ENCODE data around the gene ADPRS.
A peak's percentile ranks its signal among the peaks of the same experiment; 100 is the strongest.

ADPRS gene, protein sequence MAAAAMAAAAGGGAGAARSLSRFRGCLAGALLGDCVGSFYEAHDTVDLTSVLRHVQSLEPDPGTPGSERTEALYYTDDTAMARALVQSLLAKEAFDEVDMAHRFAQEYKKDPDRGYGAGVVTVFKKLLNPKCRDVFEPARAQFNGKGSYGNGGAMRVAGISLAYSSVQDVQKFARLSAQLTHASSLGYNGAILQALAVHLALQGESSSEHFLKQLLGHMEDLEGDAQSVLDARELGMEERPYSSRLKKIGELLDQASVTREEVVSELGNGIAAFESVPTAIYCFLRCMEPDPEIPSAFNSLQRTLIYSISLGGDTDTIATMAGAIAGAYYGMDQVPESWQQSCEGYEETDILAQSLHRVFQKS

GRCh38 chr1:36088577-36089392 lies at the start of gene ADPRS:
Gene ADPRS (plus strand): TSS chr1:36088892. CDS start chr1:36088905, 13 bp downstream.
- peak; percentile 76 for DNase-seq (ENCODE audit: low read depth, low spot score)

- DNase-seq (ENCODE audit: low read depth, low spot score): no peak
Measured at GRCh38 chr1:36040238-36040637, 48.5 kb upstream of the ADPRS start.

DNA sequence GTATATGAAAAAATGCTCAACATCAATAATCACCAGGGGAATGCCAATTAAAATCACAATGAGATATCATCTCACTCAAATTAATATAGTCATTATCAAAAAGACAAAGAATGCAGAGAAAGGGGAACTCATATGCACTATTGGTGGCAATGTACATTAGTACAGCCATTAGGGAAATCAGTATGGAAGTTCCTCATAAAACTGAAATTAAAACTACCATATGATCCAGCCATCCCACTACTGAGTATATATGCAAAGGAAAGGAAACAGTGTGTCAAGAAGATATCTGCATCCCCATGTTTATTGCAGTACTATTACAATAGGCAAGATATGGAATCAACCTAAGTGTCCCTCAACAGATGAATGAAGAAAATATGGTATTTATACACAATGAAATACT lies 36.9 kb upstream of the ADPRS start:
- no peak for DNase-seq (ENCODE audit: low read depth, low spot score)

GRCh38 chr1:36053978-36054377 lies 34.7 kb upstream of the ADPRS start:
- no peak for DNase-seq (ENCODE audit: low read depth, low spot score)

DNA sequence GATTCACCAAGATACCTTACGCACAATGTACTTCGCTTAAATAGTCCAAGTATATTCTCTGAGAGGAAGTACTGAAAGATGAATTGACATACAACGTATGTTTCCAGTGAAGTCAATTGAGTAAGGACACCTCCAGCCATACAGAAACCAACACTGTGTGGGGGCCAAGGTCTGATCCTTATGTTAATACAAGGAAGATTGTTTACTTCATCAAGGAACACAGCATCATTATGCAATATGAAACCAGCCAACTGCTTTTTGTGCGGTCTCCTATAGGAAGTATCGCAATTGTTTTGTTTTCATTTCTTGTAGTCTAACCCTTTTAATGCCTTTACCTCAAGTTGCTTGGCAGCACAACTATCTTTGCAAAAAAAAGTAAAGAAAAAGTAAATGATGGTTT lies 33.0 kb upstream of the ADPRS start:
- no peak for DNase-seq (ENCODE audit: low read depth, low spot score)

GRCh38 chr1:36062315-36062714 lies 26.4 kb upstream of the ADPRS start:
- no peak for DNase-seq (ENCODE audit: low read depth, low spot score)

DNA sequence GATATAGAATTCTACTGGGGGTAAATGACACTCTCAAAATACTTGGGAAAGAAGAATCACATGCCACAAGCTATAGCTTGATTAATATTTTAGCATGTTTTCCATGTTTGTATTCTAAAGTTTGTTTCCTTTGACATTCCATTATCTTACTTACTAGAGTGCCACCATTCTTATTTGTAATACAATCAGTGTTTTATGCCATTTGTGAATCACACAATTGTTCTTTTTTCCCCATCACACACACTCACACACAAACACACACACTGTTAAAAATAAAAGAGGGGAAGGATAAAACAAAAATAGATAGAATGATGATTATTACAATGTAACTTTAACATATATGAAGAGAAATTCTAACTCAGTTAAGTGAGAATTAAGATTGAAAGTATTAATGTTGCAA lies 20.8 kb upstream of the ADPRS start:
- no peak for DNase-seq (ENCODE audit: low read depth, low spot score)

DNA sequence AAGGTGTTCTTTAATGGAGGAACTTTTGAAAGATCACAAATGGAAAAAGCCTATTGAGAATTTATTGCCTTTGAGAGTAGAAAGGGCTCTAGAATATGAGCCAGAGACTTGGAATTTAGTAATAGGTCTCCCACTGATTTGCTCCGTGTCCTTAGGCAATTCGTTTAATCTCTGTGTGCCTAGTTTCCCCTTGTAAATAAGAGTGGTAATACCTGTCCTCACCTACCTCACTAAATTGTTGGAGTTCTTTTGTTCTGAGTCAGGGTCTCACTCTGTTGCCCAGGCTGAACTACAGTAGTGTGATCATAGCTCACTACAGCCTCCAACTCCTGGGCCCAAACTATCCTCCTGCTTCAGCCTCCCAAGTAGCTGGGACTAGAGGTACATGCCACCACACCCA lies 19.8 kb upstream of the ADPRS start:
- no peak for DNase-seq (ENCODE audit: low read depth, low spot score)

GRCh38 chr1:36070349-36070748 lies 18.3 kb upstream of the ADPRS start:
- DNase-seq (ENCODE audit: low read depth, low spot score): no peak

- no peak for DNase-seq (ENCODE audit: low read depth, low spot score)
Measured at GRCh38 chr1:36076979-36077573, 11.6 kb upstream of the ADPRS start.

GRCh38 chr1:36080236-36080635 lies 8.5 kb upstream of the ADPRS start:
- no peak for DNase-seq (ENCODE audit: low read depth, low spot score)

- DNase-seq (ENCODE audit: low read depth, low spot score): no peak
Measured at GRCh38 chr1:36080801-36081200, 7.9 kb upstream of the ADPRS start.

DNA sequence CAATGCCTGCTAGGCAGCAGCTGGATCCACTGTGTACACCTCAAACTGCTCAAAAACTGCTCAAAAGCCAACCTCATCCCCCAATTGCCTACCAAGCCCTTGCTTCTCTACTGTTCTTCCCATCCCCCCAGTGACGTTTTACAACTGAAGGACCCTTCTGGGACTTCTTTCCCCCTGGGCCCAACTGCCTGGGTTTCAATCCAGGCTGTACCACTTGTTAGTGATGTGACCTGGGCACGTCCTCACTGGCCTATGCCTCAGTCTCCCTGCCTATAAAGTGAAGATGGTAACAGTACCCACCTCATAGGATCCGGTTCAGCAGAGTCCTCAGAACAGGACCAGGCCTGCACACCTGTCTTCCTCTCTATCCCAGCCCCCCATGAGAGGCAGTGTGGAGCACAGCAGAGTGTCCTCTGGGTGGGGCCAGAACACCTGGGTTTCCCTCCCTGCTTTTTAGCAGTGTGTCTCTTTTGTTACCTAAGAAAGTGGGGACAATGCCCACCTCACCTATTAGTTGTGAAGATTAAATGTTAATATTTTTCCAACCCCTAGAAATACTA lies 6.7 kb upstream of the ADPRS start:
- DNase-seq (ENCODE audit: low read depth, low spot score): no peak

DNA sequence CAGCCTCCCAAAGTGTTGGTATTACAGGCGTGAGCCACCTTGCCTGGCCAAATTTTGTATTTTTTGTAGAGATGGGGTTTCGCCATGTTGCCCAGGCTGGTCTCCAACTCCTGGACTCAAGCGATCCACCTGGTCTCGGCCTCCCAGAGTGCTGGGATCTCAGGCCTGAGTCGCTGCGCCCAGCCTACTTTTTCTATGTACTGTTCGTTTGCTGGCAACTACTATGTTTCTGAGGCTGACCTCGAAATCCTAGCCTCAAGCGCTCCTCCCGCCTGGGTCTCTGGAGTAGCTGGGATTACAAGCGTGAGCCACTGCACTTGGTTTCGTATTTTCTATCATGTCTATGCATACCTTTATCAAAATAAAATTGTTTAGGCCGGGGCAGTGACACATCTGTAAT lies 5.5 kb upstream of the ADPRS start:
- DNase-seq (ENCODE audit: low read depth, low spot score): no peak

- DNase-seq (ENCODE audit: low read depth, low spot score): no peak
Measured at GRCh38 chr1:36083635-36084496, 4.8 kb upstream of the ADPRS start, which contains the start of gene TEKT2. Gene TEKT2 (plus strand): TSS chr1:36084094. CDS start chr1:36084922, 828 bp downstream.

DNA sequence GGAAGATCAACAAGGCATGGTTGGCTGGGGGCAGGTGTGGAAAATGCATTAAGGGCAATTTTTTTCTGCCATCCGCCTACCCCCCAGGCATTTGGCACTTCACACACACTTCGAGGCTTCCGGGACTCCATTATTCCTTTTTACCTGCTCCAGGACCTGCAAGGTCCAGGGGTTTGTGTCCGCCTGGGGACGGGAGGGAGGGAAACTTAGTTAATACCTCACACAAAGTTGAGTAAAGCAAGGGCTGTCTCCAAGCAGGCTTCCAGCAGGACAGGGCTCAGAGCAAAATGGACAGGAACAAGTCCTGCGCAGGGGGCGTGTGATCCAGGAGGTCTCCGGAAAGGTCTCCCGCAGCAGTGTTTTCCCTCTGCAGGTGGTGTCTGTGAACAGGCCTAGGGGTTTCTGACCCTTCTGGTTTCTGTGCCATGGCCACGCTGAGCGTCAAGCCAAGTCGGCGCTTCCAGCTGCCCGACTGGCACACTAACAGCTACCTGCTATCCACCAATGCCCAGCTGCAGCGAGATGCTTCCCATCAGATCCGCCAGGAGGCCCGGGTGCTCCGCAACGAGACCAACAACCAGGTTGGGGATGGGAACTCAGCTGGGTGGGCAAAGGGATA lies 4.1 kb upstream of the ADPRS start:
- DNase-seq (ENCODE audit: low read depth, low spot score): no peak

DNA sequence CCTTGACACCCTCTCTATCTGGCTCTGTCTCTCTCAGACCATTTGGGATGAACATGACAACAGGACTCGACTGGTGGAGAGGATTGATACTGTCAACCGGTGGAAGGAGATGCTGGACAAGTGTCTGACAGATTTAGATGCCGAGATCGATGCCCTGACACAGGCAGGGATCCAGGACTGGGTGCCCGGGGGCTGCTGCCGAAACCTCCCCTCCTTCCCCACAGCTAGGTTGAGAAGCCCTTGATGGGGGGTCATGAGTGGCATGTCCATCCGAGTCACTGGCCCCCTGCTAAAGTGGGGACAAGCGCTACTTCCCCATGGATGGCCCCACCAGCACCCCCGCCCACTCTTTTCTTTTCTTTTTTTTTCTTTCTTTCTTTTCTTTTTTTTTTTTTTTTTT lies 3.6 kb upstream of the ADPRS start:
- no peak for DNase-seq (ENCODE audit: low read depth, low spot score)

DNA sequence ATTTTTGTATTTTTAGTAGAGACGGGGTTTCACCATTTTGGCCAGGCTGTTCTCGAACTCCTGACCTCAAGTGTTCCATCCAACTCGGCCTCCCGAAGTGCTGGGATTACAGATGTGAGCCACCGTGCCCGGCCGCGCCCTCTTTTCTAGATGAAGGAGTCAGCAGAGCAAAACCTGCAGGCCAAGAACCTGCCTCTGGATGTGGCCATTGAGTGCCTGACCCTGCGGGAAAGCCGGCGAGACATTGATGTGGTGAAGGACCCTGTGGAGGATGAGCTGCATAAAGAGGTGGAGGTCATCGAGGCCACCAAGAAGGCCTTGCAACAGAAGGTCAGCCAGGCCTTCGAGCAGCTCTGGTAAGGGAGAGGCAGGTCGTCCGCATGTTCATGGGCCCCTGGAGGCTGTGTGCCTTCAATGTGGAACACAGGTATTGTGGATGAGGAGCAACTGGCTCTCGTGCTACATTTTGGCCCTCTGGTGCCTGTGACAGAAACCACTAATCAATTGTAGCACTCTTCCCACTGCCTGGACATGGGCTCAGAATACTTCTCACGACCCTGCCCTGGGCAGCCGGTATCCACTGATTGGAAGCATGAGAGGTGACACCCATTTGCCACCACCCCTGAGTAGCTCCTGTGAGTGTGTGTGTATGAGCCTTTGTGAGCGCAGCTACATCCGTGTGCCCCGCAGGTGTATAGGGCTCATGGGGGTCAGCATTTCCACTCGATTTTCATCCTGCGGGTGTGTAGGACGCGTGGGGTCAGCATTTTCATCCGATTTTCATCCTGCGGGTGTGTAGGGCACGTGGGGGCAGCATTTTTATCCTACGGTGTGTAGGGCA lies 2.8 kb upstream of the ADPRS start:
- DNase-seq (ENCODE audit: low read depth, low spot score): no peak

GRCh38 chr1:36086529-36087232 lies 2.0 kb upstream of the ADPRS start:
- no peak for DNase-seq (ENCODE audit: low read depth, low spot score)

All from smooth muscle cell of the brain vasculature (primary cell).